ES-I3 (cell line): Measurements from ENCODE around the gene TMEM40.

Experiments used
- H3K36me3 ChIP-seq: 2 replicates; pipeline ENCODE4 v1.6.1; 2013; ENCODE audit warnings: mild to moderate bottlenecking, low read length, control low read depth, moderate library complexity; ENCODE audit not compliant: insufficient read depth
- H3K4me1 ChIP-seq: 2 replicates; pipeline ENCODE4 v1.6.1; 2013; ENCODE audit warnings: mild to moderate bottlenecking, control low read depth, low read length; ENCODE audit not compliant: insufficient read depth
- H3K9ac ChIP-seq: 2 replicates; pipeline ENCODE4 v1.6.1; 2013; ENCODE audit warnings: low read depth, mild to moderate bottlenecking, low read length, moderate library complexity
- H3K9me3 ChIP-seq: 2 replicates; pipeline ENCODE4 v1.6.1; 2013; ENCODE audit warnings: mild to moderate bottlenecking, low read length, moderate library complexity; ENCODE audit not compliant: control insufficient read depth, insufficient read depth

TMEM40 gene

DNA sequence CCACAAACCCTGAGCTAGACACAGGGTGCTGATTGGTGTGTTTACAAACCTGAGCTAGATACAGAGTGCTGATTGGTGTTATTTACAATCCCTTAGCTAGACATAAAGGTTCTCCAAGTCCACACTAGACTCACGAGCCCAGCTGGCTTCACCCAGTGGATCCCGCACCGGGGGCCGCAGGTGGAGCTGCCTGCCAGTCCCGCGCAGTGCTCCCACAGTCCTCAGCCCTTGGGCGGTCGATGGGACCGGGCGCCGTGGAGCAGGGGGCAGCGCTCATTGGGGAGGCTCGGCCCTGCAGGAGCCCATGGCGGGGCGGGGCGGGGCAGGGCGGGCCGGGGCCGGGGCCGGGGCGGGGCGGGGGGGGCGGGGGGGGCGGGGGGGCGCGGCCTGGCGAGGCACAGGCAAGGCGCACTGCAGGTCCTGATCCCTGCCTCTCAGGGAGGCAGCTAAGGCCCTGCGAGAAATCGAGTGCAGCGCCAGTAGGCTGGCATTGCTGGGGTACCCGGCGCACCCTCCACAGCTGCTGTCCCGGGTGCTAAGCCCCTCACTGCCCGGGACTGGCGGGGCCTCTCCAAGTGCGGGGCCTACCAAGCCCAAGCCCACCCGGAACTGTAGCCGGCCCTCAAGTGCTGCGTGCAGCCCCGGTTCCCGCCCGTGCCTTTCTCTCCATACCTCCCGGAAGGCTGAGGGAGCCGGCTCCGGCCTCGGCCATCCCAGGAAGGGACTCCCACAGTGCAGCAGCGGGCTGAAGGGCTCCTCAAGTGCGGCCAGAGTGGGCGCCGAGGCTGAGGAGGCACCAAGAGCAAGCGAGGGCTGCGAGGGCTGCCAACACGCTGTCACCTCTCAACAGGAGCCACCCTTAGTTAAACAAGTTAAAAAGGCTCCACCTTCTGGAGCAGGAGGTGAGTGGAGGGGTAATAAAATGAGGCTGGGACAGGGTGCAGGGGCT, 9.8 kb upstream of the TMEM40 start:
- no peaks in the 10 kb centered on the region for H3K36me3 ChIP-seq
- H3K4me1 ChIP-seq: 0 out of 2 replicates have a peak, but pooled peaks cover 4% of the 10 kb centered on the region
- peak overlapping the region; percentile 40; the same call in 1 of the 2 replicates for H3K9ac ChIP-seq
- no peaks in the 10 kb centered on the region for H3K9me3 ChIP-seq

DNA sequence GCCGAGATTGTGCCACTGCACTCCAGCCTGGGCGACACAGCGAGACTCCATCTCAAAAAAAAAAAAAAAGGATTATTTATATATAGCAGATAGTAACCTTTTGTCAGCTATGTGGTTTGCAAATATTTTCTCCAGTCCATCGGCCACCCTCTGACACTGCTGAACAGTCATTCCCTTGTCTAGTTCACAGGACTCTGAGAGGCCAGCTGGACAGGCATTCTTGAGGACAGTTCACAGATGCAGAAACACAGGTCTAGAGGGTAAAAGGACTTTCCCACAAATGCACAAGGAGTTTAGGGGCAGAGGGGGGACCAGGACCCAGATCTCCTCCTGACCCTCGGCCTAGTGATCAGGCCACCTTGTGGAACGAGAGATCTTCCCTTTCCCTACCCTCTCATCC, 7.5 kb upstream of the TMEM40 start:
- Histone ChIP-seq H3K4me1 (peaks cover 11% of the 10 kb centered on the region; the same call in 1 of the 2 replicates), H3K9ac (no peak overlapping the region), H3K9me3 (no peaks in the 10 kb centered on the region), H3K36me3 (no peaks in the 10 kb centered on the region)

- no peaks in the 10 kb centered on the region for H3K9me3 ChIP-seq
- no peaks in the 10 kb centered on the region for H3K36me3 ChIP-seq
- H3K4me1 ChIP-seq: peaks cover 19% of the 10 kb centered on the region
- H3K9ac ChIP-seq: no peak overlapping the region
Observed at GRCh38 chr3:12764171-12764776, 5.2 kb upstream of the TMEM40 start.

GRCh38 chr3:12759693-12760565, 870 bp upstream of the TMEM40 start:
- H3K9ac ChIP-seq: no peak overlapping the region
- H3K36me3 ChIP-seq: no peaks in the 10 kb centered on the region
- H3K9me3 ChIP-seq: no peaks in the 10 kb centered on the region
- peaks cover 33% of the 10 kb centered on the region for H3K4me1 ChIP-seq

- Histone ChIP-seq H3K36me3 (no peaks in the 10 kb centered on the region), H3K4me1 (peaks cover 28% of the 10 kb centered on the region), H3K9ac (peak overlapping the region; percentile 24; the same call in 1 of the 2 replicates), H3K9me3 (no peaks in the 10 kb centered on the region)
Observed at GRCh38 chr3:12758025-12758781, 856 bp downstream of the TMEM40 start.

DNA sequence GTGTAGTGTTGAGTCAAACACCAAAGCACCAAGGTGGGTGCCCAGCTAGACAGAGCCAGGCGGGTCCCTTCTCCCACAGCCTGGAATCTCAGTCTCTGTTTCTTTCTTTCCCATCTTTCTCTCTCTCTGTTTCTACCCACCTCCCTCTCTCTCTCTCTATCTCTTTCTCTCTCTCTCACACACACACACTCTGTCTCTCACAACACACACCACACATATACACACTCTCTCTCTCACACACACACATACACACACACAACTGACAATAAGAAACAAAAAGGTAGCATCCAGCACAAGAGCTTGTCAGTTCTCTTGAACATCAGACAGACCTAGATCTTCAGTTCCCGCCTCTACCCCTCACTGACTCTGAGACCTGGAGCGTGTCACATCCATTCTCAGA, 2.4 kb downstream of the TMEM40 start:
- no peaks in the 10 kb centered on the region for H3K9me3 ChIP-seq
- no peak overlapping the region for H3K9ac ChIP-seq
- no peaks in the 10 kb centered on the region for H3K36me3 ChIP-seq
- H3K4me1 ChIP-seq: peaks cover 26% of the 10 kb centered on the region

DNA sequence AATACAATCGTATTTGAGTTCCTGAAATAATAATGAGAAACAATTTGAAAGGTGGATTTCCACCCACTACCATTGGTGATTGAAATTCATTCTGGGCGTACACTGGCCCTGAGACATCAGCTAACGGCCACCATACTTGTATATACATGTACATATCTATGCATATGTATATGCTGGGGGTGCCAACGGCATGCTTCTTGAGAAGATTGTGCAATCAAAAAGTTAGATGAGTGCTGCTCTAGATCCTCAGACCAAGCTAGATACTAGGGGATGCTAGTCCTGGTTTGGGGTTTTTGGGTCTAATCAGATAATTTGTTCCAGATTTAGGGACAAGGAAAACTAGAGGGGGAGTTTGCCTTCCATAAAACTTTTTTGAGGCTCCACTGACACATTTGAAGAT, 2.9 kb downstream of the TMEM40 start:
- peaks cover 26% of the 10 kb centered on the region for H3K4me1 ChIP-seq
- H3K9me3 ChIP-seq: no peaks in the 10 kb centered on the region
- H3K9ac ChIP-seq: no peak overlapping the region
- H3K36me3 ChIP-seq: no peaks in the 10 kb centered on the region

- H3K9me3 ChIP-seq: no peaks in the 10 kb centered on the region
- H3K36me3 ChIP-seq: no peaks in the 10 kb centered on the region
- H3K4me1 ChIP-seq: peaks cover 26% of the 10 kb centered on the region
- H3K9ac ChIP-seq: no peak overlapping the region
Observed at GRCh38 chr3:12755754-12756153, 3.3 kb downstream of the TMEM40 start.

DNA sequence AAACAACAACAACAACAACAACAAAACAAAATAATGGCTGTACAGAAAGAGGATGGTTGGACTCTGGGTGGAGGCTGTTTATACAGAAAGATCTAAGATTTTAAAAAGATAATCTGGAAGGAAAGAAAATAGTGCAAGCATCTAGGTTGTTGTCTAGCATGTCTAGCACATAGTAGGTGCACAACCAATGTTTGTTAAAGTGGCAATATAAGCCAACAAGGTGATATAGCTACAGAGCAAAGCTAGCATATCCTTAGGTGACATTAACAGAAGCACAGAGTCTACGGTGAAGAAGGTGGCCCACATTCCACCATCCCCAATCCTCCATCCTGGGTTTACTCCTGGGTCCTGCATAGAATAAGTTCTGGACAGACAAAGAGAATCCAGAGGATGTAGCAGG, 4.7 kb downstream of the TMEM40 start:
- H3K9me3 ChIP-seq: no peaks in the 10 kb centered on the region
- H3K9ac ChIP-seq: no peak overlapping the region
- peaks cover 15% of the 10 kb centered on the region for H3K4me1 ChIP-seq
- H3K36me3 ChIP-seq: no peaks in the 10 kb centered on the region; the same call in 1 of the 2 replicates

DNA sequence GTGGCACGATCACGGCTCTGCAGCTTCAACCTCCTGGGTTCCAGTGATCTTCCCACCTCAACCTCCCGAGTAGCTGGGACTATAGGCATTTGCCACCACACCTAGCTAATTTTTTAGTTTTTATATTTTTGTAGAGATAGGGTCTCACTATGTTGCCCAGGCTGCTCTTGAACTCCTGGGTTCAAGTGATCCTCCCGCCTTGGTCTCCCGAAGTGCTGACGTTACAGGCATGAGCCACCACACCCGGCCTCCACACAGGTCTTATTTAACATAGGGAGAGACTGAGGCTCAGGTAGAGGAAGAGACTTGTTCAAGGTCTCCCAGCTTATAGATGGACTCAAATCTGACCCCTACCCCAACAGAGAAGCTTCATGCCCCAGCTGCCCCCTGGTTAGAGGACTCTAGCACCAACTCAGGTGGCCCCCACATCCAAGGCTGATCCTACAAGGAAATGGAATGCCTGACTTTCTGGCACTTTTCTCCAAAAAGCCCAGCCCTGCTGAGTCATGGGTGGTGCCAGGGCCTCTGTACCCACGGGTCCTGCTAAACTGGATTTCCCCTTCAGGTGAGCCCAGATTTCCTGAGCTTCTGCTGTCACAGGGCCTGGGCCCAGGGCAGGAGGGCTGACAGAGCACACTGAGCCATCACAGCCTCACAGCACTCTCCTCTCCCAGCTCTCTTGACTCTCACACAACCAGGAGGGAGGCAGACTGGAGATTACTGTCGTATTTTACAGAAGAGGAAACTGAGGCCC, 5.6 kb downstream of the TMEM40 start:
- Histone ChIP-seq H3K9ac (no peak overlapping the region), H3K4me1 (peaks cover 7% of the 10 kb centered on the region), H3K9me3 (no peaks in the 10 kb centered on the region), H3K36me3 (no peaks in the 10 kb centered on the region; the same call in 1 of the 2 replicates)

- Histone ChIP-seq H3K9me3 (no peaks in the 10 kb centered on the region), H3K36me3 (no peaks in the 10 kb centered on the region; the same call in 1 of the 2 replicates), H3K9ac (no peak overlapping the region), H3K4me1 (peaks cover under 1% of the 10 kb centered on the region; the same call in 1 of the 2 replicates)
Observed at GRCh38 chr3:12752809-12753208, 6.2 kb downstream of the TMEM40 start.

DNA sequence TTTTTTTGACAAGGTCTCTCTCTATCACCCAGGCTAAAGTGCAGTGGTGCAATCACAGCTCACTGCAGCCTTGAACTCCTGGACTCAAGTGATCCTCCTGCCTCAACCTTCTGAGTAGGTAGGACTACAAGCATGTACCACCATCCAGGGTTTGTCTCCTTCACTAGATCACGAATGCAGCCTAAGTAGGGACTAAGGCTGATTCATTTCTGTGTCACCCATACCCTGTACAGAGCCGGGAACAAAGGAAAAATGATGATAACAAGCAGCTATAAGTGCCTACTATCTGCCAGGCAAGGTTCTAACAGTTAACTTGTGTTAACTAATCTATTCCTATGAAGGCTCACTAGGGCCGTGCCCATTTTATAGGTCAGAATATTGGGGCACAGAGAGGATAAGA, 7.0 kb downstream of the TMEM40 start:
- Histone ChIP-seq H3K9ac (no peak overlapping the region), H3K9me3 (no peaks in the 10 kb centered on the region), H3K36me3 (no peaks in the 10 kb centered on the region; the same call in 1 of the 2 replicates), H3K4me1 (no peaks in the 10 kb centered on the region; the same call in 1 of the 2 replicates)

- Histone ChIP-seq H3K9ac (no peak overlapping the region), H3K9me3 (no peaks in the 10 kb centered on the region), H3K4me1 (peaks cover 2% of the 10 kb centered on the region; the same call in 1 of the 2 replicates), H3K36me3 (no peaks in the 10 kb centered on the region; the same call in 1 of the 2 replicates)
Observed at GRCh38 chr3:12751571-12751970, 7.5 kb downstream of the TMEM40 start.
